ENCODE results near the gene CALML4.

Gene CALML4

GRCh38 chr15:68145706-68146105 is 59.4 kb downstream of the CALML4 start:
- ChIA-PET CTCF (interaction anchor here (0.6 to 1.0 kb wide), 2 partner anchors 9 to 698 kb away, joined by 3 to 5 read pairs; no protein-coding TSS in a partner anchor), POLR2A (ENCODE audit: low non-redundant PET) (no interaction called here)
- TF ChIP-seq, protein P1, sequence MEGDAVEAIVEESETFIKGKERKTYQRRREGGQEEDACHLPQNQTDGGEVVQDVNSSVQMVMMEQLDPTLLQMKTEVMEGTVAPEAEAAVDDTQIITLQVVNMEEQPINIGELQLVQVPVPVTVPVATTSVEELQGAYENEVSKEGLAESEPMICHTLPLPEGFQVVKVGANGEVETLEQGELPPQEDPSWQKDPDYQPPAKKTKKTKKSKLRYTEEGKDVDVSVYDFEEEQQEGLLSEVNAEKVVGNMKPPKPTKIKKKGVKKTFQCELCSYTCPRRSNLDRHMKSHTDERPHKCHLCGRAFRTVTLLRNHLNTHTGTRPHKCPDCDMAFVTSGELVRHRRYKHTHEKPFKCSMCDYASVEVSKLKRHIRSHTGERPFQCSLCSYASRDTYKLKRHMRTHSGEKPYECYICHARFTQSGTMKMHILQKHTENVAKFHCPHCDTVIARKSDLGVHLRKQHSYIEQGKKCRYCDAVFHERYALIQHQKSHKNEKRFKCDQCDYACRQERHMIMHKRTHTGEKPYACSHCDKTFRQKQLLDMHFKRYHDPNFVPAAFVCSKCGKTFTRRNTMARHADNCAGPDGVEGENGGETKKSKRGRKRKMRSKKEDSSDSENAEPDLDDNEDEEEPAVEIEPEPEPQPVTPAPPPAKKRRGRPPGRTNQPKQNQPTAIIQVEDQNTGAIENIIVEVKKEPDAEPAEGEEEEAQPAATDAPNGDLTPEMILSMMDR (conservative IDR thresholded peaks at IDR 0.05; ENCODE audit: low read depth): no peak
- DNase-seq (ENCODE audit: low spot score): no peak
- H3K27ac ChIP-seq: no peak overlapping the region

GRCh38 chr15:68143785-68144184 is 61.3 kb downstream of the CALML4 start:
- CTCF ChIA-PET: interaction anchor here (0.6 to 0.8 kb wide), 2 partner anchors 31 to 34 kb away, joined by 3 to 4 read pairs; no protein-coding TSS in a partner anchor

DNA sequence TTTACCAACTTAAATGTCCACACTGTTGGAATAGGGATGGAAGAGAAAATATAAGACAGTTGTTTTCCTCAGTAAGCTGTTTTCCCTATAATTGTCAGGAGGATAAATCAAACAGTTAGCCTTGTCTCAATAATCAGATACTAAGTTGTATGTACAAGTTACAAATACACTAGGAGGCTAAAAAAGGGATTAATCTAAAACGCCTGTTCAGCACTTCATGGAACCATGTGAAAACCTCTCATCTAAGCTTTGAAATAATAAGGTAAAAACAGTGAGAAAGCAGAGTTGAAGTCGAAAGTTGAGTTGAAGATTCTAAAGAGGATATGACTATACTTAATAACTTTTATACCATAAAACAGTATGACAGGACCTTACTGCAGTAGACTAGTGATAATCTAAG is 62.0 kb downstream of the CALML4 start:
- TF ChIP-seq, protein P1 (conservative IDR thresholded peaks at IDR 0.05; ENCODE audit: low read depth): no peak
- no peak for DNase-seq (ENCODE audit: low spot score)
- ChIA-PET CTCF (interaction anchor here (0.8 kb wide), 1 partner anchor 32 kb away, joined by 3 read pairs; no protein-coding TSS in a partner anchor), POLR2A (ENCODE audit: low non-redundant PET) (no interaction called here)
- no peak overlapping the region for H3K27ac ChIP-seq

More at GRCh38 chr15:68143785-68144184, 61.3 kb downstream of the CALML4 start:
- H3K27ac ChIP-seq: no peak overlapping the region
- TF ChIP-seq, protein P1 (conservative IDR thresholded peaks at IDR 0.05; ENCODE audit: low read depth): no peak
- DNase-seq (ENCODE audit: low spot score): no peak
- POLR2A ChIA-PET (ENCODE audit: low non-redundant PET): interaction anchor here (0.6 kb wide), 1 partner anchor 16 kb away, joined by 3 read pairs; no protein-coding TSS in a partner anchor

Measured in RWPE1 (cell line).